Neural cell (in vitro differentiated cells): ENCODE data around the gene PSMA7.

ENCODE experiments used
- CTCF ChIP-seq: fragments of 450-650 bp; IDR thresholded peaks from 2 replicates; pipeline ENCODE4 v1.5.1; 2014; ENCODE audit warnings: antibody characterized with exemption, mild to moderate bottlenecking, moderate library complexity; ENCODE audit not compliant: poor library complexity, severe bottlenecking
- EZH2 ChIP-seq: fragments of 200-600, 300-800 bp; shearing (Covaris generic), sonication (generic); IDR thresholded peaks from 2 replicates; pipeline ENCODE4 v1.6.1; 2014; ENCODE audit warnings: antibody characterized with exemption, low read length, borderline replicate concordance, mild to moderate bottlenecking; ENCODE audit not compliant: insufficient read depth, poor library complexity, severe bottlenecking
- TAF1 ChIP-seq: IDR thresholded peaks from 2 replicates; pipeline ENCODE4 v1.6.1; 2012; ENCODE audit warnings: low read depth

GRCh38 chr20:62172666-62173065 lies 29.5 kb upstream of the PSMA7 start:
- TF ChIP-seq CTCF (no peak), EZH2 (no peak), TAF1 (no peak)
